Ammon's horn (tissue), 1 donor: ENCODE data around the gene GNPTG.

Source experiments
- DNase-seq: peaks from one replicate; pipeline ENCODE4 v3.0.0-alpha.2; 2016; ENCODE audit warnings: low spot score

The GNPTG gene

DNA sequence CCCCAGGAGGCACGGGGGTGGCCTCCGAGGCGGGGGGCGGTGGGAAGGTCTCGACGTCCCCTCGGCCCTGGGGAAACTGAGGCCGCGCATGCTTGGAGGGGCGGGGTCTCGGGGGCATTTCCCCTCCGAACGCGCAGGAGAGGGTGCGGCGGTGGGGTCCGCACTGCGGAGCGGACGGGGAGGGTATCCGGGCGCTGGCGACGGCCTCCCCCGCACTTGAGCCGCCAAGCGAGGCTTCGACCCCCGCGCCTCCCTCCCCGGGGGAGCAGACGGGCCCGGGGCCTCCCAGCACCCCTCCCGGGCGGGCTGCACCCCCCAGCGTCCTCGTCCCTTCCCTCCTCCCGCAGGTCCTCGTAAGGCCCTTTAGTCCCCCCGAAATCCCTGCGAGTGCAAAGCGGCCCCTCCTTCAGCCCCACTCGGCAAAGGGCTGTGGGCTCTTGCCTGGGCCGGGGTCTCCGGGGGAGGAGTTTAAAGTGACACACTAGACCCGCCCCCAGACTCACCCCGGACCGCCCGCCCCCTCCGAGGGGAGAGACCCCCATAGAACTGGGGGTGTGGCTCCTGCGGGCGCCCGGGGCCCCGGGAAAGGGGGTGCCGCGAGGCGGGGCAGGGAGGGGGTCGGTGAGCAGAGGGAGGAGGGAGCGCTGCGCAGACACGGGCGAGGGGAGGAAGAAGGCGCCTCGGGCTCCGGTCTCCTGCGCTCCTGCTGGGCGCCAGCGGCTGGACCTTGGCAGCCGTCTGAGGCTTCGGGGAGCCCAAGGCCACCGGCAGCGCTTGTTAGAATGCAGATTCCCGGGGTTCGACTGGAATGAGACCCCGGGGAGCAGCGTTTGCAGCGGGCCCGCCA, 17.7 kb upstream of the GNPTG start:
- no peak for DNase-seq

DNA sequence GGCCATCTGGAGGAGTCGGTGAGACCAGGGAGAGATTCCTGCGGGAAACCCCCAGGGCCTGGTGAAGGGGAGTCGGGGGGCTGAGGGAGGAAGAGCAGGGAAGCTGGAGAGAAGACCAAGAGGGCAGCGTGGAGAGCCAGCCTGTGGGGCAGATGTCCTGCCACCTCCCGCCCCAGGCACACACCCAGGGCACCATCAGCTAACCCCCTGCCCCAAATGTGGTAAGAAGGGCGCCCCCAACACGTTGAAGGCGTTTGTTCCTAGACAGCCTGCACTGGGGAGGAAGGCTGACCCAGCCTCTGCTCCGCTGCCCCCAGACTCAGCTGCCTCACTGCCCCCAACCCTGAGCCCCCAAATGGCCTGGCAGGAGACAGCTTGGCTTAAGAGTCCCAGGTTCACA, 17.0 kb upstream of the GNPTG start:
- no peak for DNase-seq

DNA sequence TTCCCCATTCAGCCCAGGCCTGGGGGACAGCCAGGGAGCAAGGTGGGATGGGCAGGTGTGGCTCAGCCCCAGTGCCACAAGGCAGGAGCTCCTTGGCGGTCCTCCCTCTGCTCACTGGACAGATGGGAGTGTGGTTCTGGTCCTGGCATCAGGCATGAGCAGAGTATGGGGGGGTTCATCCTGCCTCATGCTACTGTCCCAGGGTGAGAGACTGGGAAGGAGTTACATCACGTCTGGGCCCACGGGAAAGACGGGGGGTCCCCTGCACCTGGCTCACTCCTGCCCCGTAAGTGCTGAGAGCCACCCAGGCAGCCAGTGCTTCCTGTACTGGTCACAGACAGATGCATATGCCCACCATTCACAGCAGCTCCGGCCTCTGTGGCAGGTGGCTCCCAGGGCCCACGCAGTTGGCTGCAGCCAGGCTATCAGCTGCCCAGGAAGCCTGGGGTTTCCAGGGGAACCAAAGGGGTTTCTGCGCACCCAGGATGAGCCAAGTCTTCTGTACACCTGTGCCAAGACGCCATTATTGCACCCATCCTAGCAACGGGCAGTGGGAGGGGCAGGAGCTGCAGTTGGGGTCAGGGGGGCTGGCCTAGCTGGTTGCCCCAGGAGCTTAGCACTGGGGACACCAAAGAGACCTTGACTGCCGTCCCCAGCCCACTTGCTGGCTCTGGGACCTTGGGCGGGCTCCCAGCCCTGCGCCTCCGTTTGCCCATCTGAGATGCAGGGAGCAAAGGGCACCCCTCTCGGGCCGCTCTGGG, 16.3 kb upstream of the GNPTG start:
- DNase-seq, result peak; percentile 47

DNA sequence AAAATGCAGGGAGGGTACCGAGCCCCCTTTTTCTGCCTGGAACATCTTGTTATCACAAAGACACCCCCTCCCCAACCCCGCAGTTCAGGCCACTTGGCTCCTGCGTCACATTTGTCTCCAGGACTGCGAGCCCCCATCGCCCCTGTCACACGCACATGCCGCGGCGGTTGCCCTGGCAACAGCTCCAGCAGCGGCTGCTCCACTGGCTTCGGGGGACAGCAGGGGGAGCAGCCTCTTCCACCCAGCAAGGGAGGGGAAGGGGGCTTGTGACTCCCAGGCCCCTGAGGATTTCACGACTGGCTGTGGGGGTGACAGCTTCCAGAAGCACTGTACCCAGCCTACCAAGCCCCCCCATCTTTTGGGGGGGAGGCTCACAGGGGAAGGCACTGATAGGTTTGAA, 15.7 kb upstream of the GNPTG start:
- peak; percentile 68 for DNase-seq

DNA sequence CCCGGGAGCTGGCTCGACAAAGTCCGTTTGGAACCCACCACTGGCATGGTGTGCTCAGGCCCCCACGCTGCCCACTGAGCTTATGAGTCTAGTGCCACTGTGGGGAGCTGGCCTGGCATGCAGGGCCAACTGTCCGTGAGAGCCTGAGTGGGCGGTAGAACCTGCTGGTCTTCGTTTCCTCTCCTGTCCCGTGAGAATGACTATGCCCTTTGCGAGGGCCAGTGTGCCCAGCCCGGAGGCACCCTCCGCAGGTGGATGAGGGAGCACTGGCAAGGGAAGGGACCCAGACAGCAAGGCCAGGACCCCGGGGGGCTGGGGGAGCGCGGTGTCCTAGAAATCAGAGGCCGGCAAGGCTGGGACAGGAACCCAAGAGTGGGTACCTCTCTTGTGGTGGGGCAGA, 15.1 kb upstream of the GNPTG start:
- no peak for DNase-seq

DNA sequence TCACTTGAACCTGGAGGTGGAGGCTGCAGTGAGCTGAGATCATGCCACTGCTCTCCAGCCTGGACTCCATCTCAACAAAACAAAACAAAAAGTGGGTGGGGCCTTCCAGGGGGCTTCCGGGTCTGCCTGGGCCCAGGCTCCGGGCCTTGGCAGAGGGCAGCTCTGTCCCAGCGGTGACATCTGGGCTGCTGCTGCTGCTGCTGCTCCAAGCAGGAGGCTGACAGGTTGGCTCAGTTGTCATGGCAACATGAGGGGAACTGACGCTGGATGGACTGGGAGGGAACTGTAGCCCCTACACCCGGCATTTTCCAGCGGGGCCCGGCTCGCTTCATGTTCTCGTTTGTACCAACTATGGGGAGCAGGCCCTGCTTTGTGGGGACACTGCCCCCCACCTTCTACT, 14.2 kb upstream of the GNPTG start:
- no peak for DNase-seq

DNA sequence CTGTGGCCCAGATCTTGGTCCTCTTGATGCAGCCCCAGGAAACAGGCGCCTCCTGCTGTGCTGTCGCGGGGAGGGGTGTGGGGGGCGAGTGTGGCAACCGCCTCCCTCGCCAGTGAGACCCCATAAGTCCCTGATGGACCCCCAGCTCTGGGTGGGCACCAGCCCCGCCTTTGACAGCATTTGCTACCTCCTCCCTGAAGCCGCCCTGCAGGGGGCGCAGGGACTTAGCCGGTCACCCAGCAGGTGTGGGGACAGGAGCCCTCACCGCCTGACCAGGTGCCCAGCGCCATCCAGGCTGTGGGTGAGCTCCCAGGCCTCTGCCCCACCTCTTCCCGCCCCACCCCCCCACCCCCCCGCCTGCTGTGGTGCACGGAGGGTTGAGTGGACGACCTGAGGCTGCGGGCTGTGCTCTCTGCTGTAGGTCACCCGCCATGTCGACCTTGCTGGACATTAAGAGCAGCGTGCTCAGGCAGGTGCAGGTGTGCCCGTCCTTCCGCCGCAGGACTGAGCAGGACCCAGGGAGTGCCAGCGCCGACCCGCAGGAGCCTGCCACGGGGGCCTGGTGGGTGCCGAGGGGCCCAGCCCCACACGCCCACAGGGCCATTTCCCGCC, 13.5 kb upstream of the GNPTG start:
- DNase-seq, result no peak

DNA sequence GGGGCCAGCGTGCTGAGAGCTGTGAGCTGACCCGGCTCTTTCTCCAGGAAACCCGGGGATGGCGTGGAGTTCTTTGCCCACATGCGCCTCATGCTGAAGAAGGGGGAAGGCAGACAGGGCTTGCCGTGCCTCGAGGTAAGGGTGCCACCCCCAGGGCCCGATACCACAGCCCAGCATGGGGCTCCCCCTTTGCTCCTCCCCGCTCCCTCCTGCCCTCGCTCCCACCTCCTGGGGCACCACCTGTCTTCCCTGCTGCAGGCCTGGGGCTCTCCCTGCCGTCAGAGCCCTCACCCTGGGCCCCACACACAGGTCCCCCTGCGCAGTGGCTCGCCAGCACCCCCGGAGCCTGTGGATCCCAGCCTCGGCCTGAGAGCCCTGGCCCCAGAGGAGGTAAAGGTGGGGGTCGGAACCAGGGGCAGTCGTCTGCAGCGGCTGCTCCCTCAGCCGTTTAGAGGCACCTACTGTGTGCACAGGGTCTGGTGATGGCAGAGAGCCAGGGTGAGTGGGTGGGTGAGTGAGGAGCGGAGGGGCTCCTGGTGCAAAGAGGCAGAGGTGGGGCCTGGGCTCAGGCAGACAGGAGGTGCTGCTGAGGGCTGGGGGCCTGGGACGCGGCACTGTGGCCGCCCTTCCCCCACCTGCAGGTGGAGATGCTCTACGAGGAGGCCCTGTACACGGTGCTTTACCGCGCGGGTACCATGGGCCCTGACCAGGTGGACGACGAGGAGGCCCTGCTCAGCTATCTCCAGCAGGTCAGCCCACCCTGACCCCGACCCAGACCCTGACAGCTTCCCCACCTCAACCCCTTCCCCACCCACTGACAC, 12.7 kb upstream of the GNPTG start:
- no peak for DNase-seq

DNA sequence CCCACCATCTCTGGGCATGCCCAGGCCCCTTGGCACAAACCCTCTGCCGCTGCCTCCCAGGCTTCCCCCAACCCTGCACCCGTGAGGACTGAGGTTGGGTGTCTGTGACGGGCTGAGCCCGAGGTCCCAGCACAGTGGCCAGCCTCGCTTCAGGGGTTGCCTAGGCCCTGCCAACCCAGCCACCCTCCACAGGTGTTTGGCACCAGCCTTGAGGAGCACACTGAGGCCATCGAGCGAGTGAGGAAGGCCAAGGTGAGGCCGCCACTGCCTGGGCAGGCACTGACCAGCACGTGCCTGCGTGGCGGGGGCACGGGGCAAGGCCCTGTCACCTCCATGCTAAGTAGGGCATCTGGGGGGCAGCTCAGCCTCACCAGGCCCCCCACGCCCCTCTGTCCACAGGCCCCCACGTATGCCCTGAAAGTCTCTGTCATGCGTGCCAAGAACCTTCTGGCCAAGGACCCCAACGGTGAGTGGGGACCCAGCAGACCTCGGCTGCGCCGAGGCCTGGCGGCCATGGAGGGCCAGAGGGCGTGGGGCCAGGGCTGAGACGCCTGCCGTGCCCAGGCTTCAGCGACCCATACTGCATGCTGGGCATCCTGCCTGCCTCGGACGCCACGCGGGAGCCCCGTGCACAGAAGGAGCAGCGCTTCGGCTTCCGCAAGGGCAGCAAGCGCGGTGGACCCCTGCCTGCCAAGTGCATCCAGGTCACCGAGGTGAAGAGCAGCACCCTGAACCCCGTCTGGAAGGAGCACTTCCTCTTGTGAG, 10.8 kb upstream of the GNPTG start:
- DNase-seq, result no peak

DNA sequence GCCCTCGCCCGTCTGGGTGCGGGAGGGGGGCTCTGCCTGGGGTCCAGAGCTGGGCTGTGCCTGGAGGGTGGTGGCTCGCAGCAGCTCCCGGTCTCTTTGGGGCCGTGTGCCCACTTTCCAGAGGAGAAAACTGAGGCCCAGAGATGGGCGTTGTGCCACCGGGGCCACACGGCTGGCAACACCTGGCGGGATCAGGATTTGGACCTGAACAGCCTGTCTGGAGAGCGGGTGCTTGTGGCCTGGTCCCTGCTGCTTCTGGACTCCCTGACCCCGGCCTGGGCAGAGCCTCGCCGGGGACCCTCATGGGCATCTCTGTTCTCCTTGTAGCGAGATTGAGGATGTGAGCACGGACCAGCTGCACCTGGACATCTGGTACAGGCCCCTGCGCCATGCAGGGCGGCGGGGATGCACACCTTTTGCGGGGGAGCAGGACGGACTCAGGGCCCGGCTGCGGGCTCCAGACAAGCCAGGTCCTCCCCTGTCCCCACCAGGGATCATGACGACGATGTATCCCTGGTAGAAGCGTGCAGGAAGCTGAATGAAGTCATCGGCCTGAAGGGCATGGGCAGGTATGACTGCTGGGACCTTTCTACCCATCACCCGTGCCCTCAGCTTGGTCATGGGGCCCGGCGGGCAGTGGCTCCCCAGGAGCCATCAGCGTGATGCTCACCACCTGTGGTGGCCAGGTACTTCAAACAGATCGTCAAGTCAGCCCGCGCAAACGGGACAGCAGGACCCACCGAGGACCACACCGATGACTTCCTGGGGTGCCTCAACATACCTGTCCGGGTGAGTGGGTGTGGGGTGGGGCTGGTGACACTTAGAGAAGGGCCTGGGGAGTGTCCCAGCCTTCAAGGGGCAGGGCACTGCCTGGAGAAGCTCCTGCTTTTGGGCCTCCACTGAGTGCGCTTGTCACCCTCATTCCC, 10.0 kb upstream of the GNPTG start:
- no peak for DNase-seq

DNA sequence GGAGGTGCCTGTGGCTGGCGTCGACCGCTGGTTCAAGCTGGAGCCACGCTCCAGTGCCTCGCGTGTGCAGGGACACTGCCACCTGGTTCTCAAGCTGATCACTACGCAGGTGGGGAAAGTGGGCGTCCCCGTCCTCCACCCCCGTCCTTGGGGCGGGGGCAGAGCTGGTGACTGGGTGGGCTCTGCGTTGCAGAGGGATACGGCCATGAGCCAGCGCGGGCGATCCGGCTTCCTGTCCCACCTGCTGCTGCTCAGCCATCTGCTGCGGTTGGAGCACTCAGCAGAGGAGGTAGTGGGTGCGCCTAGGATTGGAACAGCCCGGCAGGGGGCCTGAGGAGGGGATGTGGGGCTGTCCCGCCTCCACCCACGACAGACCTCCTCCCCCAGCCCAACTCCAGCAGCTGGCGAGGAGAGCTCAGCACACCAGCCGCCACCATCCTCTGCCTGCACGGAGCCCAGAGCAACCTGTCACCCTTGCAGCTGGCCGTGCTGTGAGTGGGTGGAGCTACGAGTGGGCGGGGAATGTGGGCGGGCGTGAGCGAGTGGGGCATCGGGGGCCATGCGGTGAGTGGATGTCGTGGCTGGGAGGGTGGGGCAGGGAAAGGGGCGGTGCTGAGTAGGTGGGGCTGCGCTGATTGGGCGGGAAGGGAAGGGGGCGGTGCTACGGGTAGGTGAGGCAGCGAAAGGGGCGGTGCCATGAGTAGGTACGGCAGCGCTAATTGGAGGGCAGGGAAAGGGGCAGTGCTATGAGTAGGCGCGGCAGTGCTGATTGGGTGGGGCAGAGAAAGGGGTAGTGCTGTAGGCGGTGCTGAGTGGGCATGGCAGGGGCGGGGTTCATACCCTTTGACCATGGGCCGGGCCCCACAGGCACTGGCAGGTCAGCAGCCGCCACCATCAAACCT, 9.0 kb upstream of the GNPTG start:
- peak; percentile 93 for DNase-seq

DNA sequence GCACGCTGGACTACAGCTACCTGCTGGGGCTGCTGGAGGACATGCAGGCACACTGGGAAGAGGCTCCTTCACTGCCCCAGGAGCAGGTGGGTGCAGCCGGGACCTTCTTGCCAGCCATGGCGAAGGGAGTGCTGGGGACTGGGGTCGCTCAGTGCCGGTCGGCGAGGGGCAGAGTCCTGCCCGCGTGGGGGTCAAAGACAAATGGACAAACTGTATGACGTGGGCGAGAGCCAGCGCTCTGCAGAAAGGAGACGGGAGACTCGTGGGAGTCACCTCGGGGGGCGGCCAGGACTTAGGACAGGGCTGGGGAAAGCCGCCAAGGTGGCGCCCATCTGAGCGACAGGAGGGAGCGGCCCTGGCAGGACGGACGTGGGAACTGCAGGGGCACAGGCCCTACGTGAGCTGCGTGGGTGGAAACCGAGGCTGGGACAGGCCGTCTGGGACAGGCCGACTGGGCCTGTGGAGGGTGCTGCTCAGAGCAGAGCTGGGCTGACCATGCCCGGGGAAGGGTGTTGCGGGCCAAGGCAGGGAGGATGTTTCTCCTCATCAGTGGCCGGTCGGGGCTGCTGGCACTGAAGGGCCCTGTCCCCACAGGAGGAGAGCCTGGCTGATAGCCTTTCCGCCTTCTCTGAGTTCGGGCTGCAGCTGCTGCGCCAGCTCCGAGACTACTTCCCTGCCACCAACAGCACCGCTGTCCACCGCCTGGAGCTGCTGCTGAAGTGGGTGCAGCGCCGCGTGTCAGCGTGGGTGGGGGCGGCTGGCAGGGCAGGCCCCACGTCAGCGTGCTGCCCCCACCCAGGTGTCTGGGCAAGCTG, 8.1 kb upstream of the GNPTG start:
- DNase-seq, result no peak

DNA sequence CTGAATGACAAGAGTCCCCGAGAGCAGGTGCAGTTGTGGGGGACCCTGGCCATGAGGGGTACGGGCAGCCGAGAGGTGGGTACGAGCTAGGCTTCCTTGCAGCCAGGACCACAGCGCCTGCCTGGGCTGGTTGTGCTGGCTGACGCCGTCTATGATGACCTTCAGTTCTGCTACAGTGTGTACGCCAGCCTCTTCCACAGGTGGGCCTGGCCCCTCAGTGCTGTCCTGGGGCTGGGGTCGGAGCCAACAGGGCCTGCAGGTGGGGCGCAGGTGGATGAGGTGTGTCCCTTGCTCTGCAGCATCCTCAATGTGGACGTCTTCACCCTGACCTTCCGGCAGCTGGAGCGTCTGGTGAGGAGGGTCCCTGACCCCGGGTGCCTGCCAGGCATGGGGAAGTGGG, 7.2 kb upstream of the GNPTG start:
- DNase-seq, result no peak

DNA sequence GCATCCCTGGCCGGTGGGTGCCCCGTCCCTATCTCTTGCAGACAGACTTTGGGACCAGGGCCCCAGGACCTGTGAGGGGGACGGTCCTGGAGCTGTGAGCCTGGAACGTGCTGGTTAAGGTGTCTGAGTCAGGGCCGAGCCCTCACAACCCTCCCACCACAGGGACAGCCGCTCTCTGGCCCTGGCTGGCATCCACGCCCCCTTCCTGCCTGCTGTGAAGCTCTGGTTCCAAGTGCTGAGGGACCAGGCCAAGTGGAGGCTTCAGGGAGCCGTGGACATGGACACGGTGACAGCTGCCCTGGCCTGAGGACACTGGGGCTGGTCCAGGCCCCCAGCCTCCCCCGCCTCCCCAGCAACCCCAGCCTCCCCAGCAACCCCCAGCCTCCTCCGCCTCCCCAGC, 6.6 kb upstream of the GNPTG start:
- DNase-seq, result no peak

DNA sequence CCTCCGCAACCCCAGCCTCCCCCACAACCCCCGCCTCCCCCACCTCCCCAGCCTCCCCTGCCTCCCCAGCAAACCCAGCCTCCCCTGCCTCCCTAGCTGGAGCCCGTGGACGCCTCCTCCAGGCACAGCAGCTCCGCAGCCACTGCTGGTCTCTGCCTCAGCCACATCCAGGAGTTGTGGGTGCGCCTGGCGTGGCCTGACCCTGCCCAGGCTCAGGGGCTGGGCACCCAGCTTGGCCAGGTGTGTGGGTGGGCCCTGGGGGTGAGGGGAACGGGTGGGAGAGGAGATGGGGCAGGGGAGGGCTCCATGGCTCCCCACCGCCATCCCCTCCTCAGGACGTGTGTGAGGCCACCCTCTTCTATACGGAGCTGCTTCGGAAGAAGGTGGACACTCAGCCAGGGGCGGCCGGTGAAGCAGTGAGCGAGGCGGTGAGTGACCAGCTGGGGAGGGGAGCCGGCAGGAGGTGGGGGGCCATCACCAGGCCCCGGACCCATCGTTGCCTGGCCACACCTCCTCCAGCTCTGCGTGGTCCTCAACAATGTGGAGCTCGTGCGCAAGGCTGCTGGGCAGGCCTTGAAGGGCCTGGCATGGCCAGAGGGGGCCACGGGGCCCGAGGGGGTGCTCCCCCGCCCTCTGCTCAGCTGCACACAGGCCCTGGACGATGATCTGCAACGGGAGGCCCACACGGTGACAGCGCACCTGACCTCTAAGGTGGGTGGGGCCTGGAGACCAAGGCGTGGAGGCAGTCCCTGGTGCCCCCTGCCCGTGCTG, 5.9 kb upstream of the GNPTG start:
- no peak for DNase-seq

DNA sequence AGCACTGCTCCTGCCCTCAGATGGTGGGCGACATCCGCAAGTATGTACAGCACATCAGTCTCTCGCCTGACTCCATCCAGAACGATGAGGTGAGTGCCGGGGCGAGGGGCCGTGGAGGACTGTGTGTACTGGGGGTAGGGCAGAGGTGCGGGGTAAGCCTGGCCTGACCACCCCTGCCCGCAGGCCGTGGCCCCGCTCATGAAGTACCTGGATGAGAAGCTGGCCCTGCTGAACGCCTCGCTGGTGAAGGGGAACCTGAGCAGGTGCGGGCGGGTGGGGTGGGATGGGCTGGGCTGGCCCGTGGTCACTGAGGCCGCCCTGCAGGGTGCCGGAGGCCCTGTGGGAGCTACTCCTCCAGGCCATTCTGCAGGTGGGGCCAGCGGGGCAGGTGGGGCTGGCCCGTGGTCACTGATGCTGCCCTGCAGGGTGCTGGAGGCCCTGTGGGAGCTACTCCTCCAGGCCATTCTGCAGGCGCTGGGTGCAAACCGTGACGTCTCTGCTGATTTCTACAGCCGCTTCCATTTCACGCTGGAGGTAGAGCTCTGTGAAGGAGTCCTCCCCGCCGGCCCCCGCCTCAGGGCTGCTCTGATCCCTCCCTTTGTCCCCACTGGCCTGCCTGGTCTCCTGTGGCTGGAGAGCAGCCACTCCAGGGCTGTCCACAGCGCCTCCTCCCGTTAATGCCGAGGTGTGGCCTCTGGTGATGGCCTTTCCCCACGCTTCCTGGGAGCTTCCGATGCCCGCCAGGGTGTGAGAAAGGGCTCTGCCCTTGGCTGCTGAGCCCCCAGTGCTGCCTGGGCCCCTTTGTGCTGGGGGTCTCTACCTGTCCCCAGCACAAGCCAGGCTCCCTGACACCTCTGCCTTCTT, 5.1 kb upstream of the GNPTG start:
- no peak for DNase-seq
